ENCODE results near the gene SCYL3. TPM values are rescaled to one million over a fixed set of nuclear protein-coding genes. Genes with fewer than 3 reads are reported as not detected.

The SCYL3 gene
- total RNA-seq, 1 donor from 2014 or later = 8.1 TPM

Other genes starting within 250 kb of the SCYL3 start
- not detected in 2 replicates for gene SELL, start 182.3 kb downstream of the SCYL3 start, total RNA-seq
- not detected in 2 replicates for gene SELE, start 159.8 kb downstream of the SCYL3 start, total RNA-seq
- gene METTL18, start 99.0 kb downstream of the SCYL3 start, total RNA-seq = 10.0 and 12.3 TPM in 2 replicates
- gene KIFAP3, start 180.8 kb upstream of the SCYL3 start, total RNA-seq = 19.2 and 19.6 TPM in 2 replicates

Data from neural crest cell (in vitro differentiated cells).